ENCODE data around the gene SMYD3. TPM values are rescaled to one million over a fixed set of nuclear protein-coding genes. Genes with fewer than 3 reads are reported as not detected.

Gene SMYD3
- total and polyA plus RNA-seq, 2 of the 4 experiments (the other 2 are of a cell fraction): 26.5 to 37.6 TPM

- Histone ChIP-seq H3K9ac (ENCODE audit: low read depth, low read length) (peak overlapping the region; percentile 2; the same call in 1 of the 2 replicates), H3K4me1 (ENCODE audit: control insufficient read depth, insufficient read depth, low read length) (peaks cover 26% of the 10 kb centered on the region), H3K4me3 (ENCODE audit: insufficient read depth, low read depth, low read length) (no peak overlapping the region), H3K27ac (ENCODE audit: insufficient read depth, low read length) (peak overlapping the region; percentile 76), H4K20me1 (ENCODE audit: insufficient read depth, low read length) (no peaks in the 10 kb centered on the region), H4K91ac (ENCODE audit: insufficient read depth, low read depth, low read length) (peak overlapping the region; percentile 80), H3K56ac (ENCODE audit: extremely low read depth, insufficient read depth, low read length) (peak overlapping the region; percentile 64), H3K9me3 (ENCODE audit: control insufficient read depth, insufficient read depth, low read length) (no peaks in the 10 kb centered on the region; the same call in 1 of the 2 replicates), H3K14ac (replicated peaks; ENCODE audit: low read depth, low read length) (peak overlapping the region; percentile 20), H3K18ac (ENCODE audit: low read depth, low read length) (peak overlapping the region; percentile 75), H2BK5ac (ENCODE audit: low read depth, low read length, poor library complexity, severe bottlenecking) (peak overlapping the region; percentile 79), H2BK120ac (ENCODE audit: low read depth, low read length) (peak overlapping the region; percentile 87), H3K23ac (ENCODE audit: low read depth, low read length) (peak overlapping the region; percentile 44; the same call in 1 of the 2 replicates), H3K4ac (ENCODE audit: low read depth, low read length) (peak overlapping the region; percentile 81), H4K8ac (ENCODE audit: low read depth in 2 of 2, low read length in 2 of 2) (peak overlapping the region; percentile 30 to 75; a peak in 3 of 4 replicates), H2BK15ac (ENCODE audit: low read depth, low read length) (peak overlapping the region; percentile 59; the same call in 2 of the 3 replicates), H4K5ac (ENCODE audit: low read depth, low read length) (peak overlapping the region; percentile 60), H3K36me3 (ENCODE audit: control insufficient read depth, insufficient read depth, low read length) (no peaks in the 10 kb centered on the region), H3K4me2 (ENCODE audit: low read depth, low read length) (no peak overlapping the region), H3K79me1 (ENCODE audit: low read depth in 1 of 2, low read length in 2 of 2) (no peaks in the 10 kb centered on the region; a peak in 1 of 4 replicates), H2BK20ac (ENCODE audit: low read depth, low read length) (peak overlapping the region; percentile 63; the same call in 1 of the 2 replicates), H2AK9ac (replicated peaks; ENCODE audit: low read depth, low read length, poor library complexity) (peak overlapping the region; percentile 12), H3K9me1 (ENCODE audit: insufficient read depth, low read length) (peaks cover 23% of the 10 kb centered on the region), H3K27me3 (ENCODE audit: control insufficient read depth, insufficient read depth, low read length) (no peaks in the 10 kb centered on the region), H2AK5ac (ENCODE audit: low read depth, low read length) (peak overlapping the region; percentile 30; the same call in 1 of the 2 replicates), H2AFZ (replicated peaks; ENCODE audit: low read length, poor library complexity) (no peak overlapping the region)
- BruUV-seq (replicated peaks): no TSS peak
- in situ Hi-C loops (cut with MboI; ENCODE audit: low sequenced_read_pairs) (no loop called here), dilution Hi-C loops (cut with HindIII; ENCODE audit: low sequenced_read_pairs, unreplicated experiment) (no loop called here), intact Hi-C loops (cut with micrococcal nuclease) (no loop called here)
- TF ChIP-seq POLR2A (IDR thresholded peaks at IDR 0.05; ENCODE audit: low read depth, low read length): no peak
- no peak for TF ChIP-seq MAZ (IDR thresholded peaks at IDR 0.05; ENCODE audit: borderline replicate concordance, low read depth, low read length)
- no peak for TF ChIP-seq RCOR1 (IDR thresholded peaks at IDR 0.05; ENCODE audit: insufficient replicate concordance, low read length)
- no peak for TF ChIP-seq USF2 (IDR thresholded peaks at IDR 0.05; ENCODE audit: low read depth, low read length)
- TF ChIP-seq FOS (IDR thresholded peaks at IDR 0.05; ENCODE audit: low read depth, low read length): no peak
- peak; percentile 78; the same call in 1 of the 2 replicates for TF ChIP-seq CEBPB (IDR thresholded peaks at IDR 0.05; ENCODE audit: low read depth, low read length)
- TF ChIP-seq MAFK (IDR thresholded peaks at IDR 0.05; ENCODE audit: low read depth, low read length): peak; percentile 55
- no peak for TF ChIP-seq CTCF (conservative IDR thresholded peaks at IDR 0.05; ENCODE audit: low read depth, low read length)
- no peak for TF ChIP-seq SMC3 (IDR thresholded peaks at IDR 0.05; ENCODE audit: low read depth, low read length)
- peak; percentile 45; the same call in 1 of the 2 replicates for TF ChIP-seq NFE2L2 (IDR thresholded peaks at IDR 0.05; ENCODE audit: low read depth, low read length)
- peak; percentile 30; the same call in 1 of the 2 replicates for TF ChIP-seq BHLHE40 (IDR thresholded peaks at IDR 0.05; ENCODE audit: low read depth, low read length)
- ChIA-PET POLR2A (ENCODE audit: unreplicated experiment) (no interaction called here), CTCF (no interaction called here)
- ATAC-seq (ENCODE audit: low read depth) (peak; percentile 90), DNase-seq (peak; percentile 91)
- WGBS, 2 experiments (ENCODE audit: extremely low coverage in 2 of 2, insufficient read length in 1 of 2): no CpG with 5 or more reads among the region's 3 CpGs
Observed at GRCh38 chr1:245880754-245881403, 626.2 kb downstream of the SMYD3 start.
